Activated CD4-positive, alpha-beta memory T cell treated with anti-CD3 and anti-CD28 coated beads for 36 hours (primary cell): ENCODE data around the gene DUSP8. TPM values are rescaled to one million over a fixed set of nuclear protein-coding genes. Genes with fewer than 3 reads are reported as not detected.
"Not testable (repeated sequence)": the region's sequence is repeated elsewhere in the genome, so short reads cannot be mapped to it uniquely, and the experiment has no call there.

Experiments used
- CTCF ChIA-PET: fragments of 350-600 bp; sonication (Branson Sonifier 250); formaldehyde crosslinking; loops from one replicate; lab custom pipeline; 2021; ENCODE audit warnings: antibody characterized with exemption, inconsistent platforms; lab: Charles Lee
- POLR2A ChIA-PET: fragments of 350-600 bp; sonication (Branson Sonifier 250); formaldehyde crosslinking; loops from one replicate; lab custom pipeline; 2021; ENCODE audit warnings: antibody characterized with exemption; lab: Charles Lee
- DNase-seq: peaks from one replicate; pipeline ENCODE4 v3.0.0-alpha.2; 2020
- H3K27ac Mint-ChIP-seq: one replicate; pipeline ENCODE4 v1.8.0; 2021; ENCODE audit warnings: mixed read lengths
- H3K27me3 Mint-ChIP-seq: one replicate; pipeline ENCODE4 v1.8.0; 2021; ENCODE audit warnings: mixed read lengths
- H3K36me3 Mint-ChIP-seq: one replicate; pipeline ENCODE4 v1.8.0; 2021; ENCODE audit warnings: mixed read lengths
- H3K4me1 Mint-ChIP-seq: one replicate; pipeline ENCODE4 v1.8.0; 2021; ENCODE audit warnings: low read depth, mixed read lengths
- H3K4me3 Mint-ChIP-seq: one replicate; pipeline ENCODE4 v1.8.0; 2021; ENCODE audit warnings: mild to moderate bottlenecking, mixed read lengths
- H3K9me3 Mint-ChIP-seq: one replicate; pipeline ENCODE4 v1.8.0; 2021; ENCODE audit warnings: mixed read lengths
- intact Hi-C: fragments of 100-400 bp; cut with micrococcal nuclease; formaldehyde crosslinking; loops from one replicate; pipeline ENCODE4 v1.15.1; 2023
- total RNA-seq, 2 experiments: library from RNA; stranded (reverse); gene quantifications; one replicate each; pipeline ENCODE4 v1.2.3, GENCODE V29; 2021

Gene DUSP8
- total RNA-seq, 2 experiments from 2014 or later: 1.6 to 2.4 TPM

GRCh38 chr11:1598816-1599215, 26.7 kb upstream of the DUSP8 start:
- H3K4me3 Mint-ChIP-seq: no peak overlapping the region
- no peak for DNase-seq
- H3K4me1 Mint-ChIP-seq: peaks cover 15% of the 10 kb centered on the region
- ChIA-PET POLR2A (no interaction called here), CTCF (interaction anchor here (1.2 to 6.9 kb wide), 2 partner anchors 22 to 54 kb away, joined by 3 to 42 read pairs; no protein-coding TSS in a partner anchor)
- H3K9me3 Mint-ChIP-seq: no peaks in the 10 kb centered on the region
- no peaks in the 10 kb centered on the region for H3K36me3 Mint-ChIP-seq
- no peak overlapping the region for H3K27ac Mint-ChIP-seq
- peaks cover 23% of the 10 kb centered on the region for H3K27me3 Mint-ChIP-seq
- intact Hi-C loops: no loop called here

DNA sequence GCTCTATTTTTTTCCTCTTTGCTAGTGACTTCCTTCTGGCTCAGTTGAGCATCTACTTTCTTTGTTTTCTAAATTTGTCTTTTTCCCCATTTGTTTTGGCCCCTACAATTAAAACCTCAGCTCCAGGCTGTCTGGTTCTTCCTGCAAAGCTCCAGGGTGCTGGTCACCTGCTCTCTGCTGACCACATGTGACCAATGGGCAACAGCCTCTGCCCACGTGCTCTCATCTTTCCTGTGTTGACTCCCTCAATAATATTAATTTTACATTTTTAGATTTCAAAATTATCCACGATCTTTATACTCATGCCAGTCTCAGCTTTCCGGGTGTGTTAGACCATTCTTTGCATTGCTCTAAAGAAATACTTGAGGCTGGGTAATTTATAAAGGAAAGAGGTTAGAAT, 26.3 kb upstream of the DUSP8 start:
- intact Hi-C loops, POLR2A ChIA-PET, H3K9me3 Mint-ChIP-seq, H3K4me3 Mint-ChIP-seq, DNase-seq, H3K36me3 Mint-ChIP-seq, H3K27ac Mint-ChIP-seq: not testable (repeated sequence)
- peaks cover 23% of the 10 kb centered on the region for H3K27me3 Mint-ChIP-seq
- peaks cover 15% of the 10 kb centered on the region for H3K4me1 Mint-ChIP-seq
- CTCF ChIA-PET: interaction anchor here (6.9 kb wide), 1 partner anchor 21 kb away, joined by 42 read pairs; no protein-coding TSS in a partner anchor

DNA sequence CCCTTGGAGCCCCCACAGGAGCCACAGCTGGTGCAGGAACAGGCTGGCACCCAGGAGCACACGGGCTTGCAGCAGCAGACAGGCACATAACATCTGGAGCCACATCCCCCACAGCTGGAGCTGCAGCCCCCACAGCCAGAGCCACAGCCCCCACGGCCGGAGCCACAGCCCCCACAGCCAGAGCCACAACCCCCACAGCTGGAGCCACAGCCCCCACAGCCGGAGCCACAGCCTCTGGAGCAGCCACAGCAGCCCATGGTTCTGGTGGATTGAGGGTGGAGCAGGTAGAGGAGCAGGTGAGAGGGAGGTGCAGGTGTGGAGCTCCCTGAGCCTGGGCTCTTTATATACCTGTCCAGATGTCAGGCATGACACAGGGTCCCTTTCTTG, 25.9 kb upstream of the DUSP8 start, which contains the start of gene KRTAP5-2:
TSS of gene KRTAP5-2 (minus strand) at position 301 of the 387 bp plus-strand sequence. CDS start at position 257, 44 bp downstream.
- DNase-seq: no peak
- ChIA-PET POLR2A (no interaction called here), CTCF (interaction anchor here (6.9 kb wide), 1 partner anchor 21 kb away, joined by 42 read pairs; no protein-coding TSS in a partner anchor)
- H3K36me3 Mint-ChIP-seq: no peaks in the 10 kb centered on the region
- peaks cover 19% of the 10 kb centered on the region for H3K27me3 Mint-ChIP-seq
- H3K4me1 Mint-ChIP-seq: peaks cover 15% of the 10 kb centered on the region
- no peaks in the 10 kb centered on the region for H3K9me3 Mint-ChIP-seq
- H3K4me3 Mint-ChIP-seq: no peak within 1 kb of the TSS
- no peak within 1 kb of the TSS for H3K27ac Mint-ChIP-seq
- intact Hi-C loops: no loop called here

- ChIA-PET CTCF (interaction anchor here (6.9 kb wide), 1 partner anchor 20 kb away, joined by 42 read pairs; no protein-coding TSS in a partner anchor), POLR2A (no interaction called here)
- Mint-ChIP-seq H3K36me3 (no peaks in the 10 kb centered on the region), H3K27me3 (peaks cover 17% of the 10 kb centered on the region), H3K4me1 (peaks cover 15% of the 10 kb centered on the region), H3K4me3 (no peak overlapping the region), H3K9me3 (no peaks in the 10 kb centered on the region), H3K27ac (no peak overlapping the region)
- no peak for DNase-seq
- intact Hi-C loops: no loop called here
Observed at GRCh38 chr11:1597331-1597993, 25.4 kb upstream of the DUSP8 start.

- POLR2A ChIA-PET, intact Hi-C loops, H3K36me3 Mint-ChIP-seq, H3K9me3 Mint-ChIP-seq, H3K4me3 Mint-ChIP-seq, DNase-seq, H3K27ac Mint-ChIP-seq: not testable (repeated sequence)
- peaks cover 16% of the 10 kb centered on the region for H3K27me3 Mint-ChIP-seq
- CTCF ChIA-PET: interaction anchor here (6.9 kb wide), 1 partner anchor 19 kb away, joined by 42 read pairs; no protein-coding TSS in a partner anchor
- H3K4me1 Mint-ChIP-seq: peaks cover 15% of the 10 kb centered on the region
Observed at GRCh38 chr11:1596576-1597121, 24.6 kb upstream of the DUSP8 start.

GRCh38 chr11:1595994-1596575, 24.0 kb upstream of the DUSP8 start:
- CTCF ChIA-PET: interaction anchor here (0.9 to 6.9 kb wide), 12 partner anchors 9 to 107 kb away, joined by 3 to 42 read pairs (median 4); partner anchors contain the start of genes KRTAP5-3 and KRTAP5-5
- H3K4me3 Mint-ChIP-seq, H3K36me3 Mint-ChIP-seq, intact Hi-C loops, H3K9me3 Mint-ChIP-seq, H3K27ac Mint-ChIP-seq, DNase-seq, POLR2A ChIA-PET: not testable (repeated sequence)
- Mint-ChIP-seq H3K4me1 (peaks cover 15% of the 10 kb centered on the region), H3K27me3 (peaks cover 16% of the 10 kb centered on the region)

- intact Hi-C loops: no loop called here
- no peak for DNase-seq
- Mint-ChIP-seq H3K9me3 (no peaks in the 10 kb centered on the region), H3K4me3 (no peak overlapping the region), H3K27ac (no peak overlapping the region), H3K36me3 (peaks cover 3% of the 10 kb centered on the region), H3K27me3 (peaks cover 7% of the 10 kb centered on the region), H3K4me1 (peaks cover 22% of the 10 kb centered on the region)
- CTCF ChIA-PET: interaction anchor here (6.9 kb wide), 1 partner anchor 15 kb away, joined by 42 read pairs; no protein-coding TSS in a partner anchor
- POLR2A ChIA-PET: no interaction called here
Observed at GRCh38 chr11:1592628-1593027, 20.6 kb upstream of the DUSP8 start.

DNA sequence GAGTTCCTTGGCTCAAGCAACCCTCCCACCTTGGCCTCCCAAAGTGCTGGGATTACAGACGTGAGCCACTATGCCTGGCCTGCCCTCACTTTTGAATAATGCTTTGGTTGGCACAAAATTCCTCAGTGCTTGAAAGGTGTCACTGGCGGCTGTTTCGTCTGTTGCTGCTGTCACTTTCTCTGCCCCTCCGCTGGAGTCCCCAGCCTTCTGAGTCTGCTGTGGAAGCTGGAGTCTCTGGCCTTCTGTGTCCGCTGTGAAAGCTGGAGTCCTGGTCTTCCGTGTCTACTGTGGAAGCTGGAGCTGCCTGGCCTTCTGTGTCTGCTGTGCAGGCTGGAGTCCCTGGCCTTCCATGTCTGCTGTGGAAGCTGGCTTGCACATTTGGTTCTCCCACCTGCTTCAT, 17.9 kb upstream of the DUSP8 start:
- intact Hi-C loops: loop anchor here (5.0 kb wide), 1 partner anchor 37 kb away; the partner anchor contains the start of gene KRTAP5-5
- CTCF ChIA-PET: interaction anchor here (1.0 to 2.9 kb wide), 3 partner anchors 16 to 63 kb away, joined by 3 to 32 read pairs (median 8); no protein-coding TSS in a partner anchor
- Mint-ChIP-seq H3K27ac (no peak overlapping the region), H3K36me3 (peaks cover 3% of the 10 kb centered on the region), H3K9me3 (no peaks in the 10 kb centered on the region), H3K4me3 (no peak overlapping the region), H3K4me1 (peaks cover 14% of the 10 kb centered on the region), H3K27me3 (peaks cover 2% of the 10 kb centered on the region)
- POLR2A ChIA-PET: interaction anchor here (1.5 kb wide), 1 partner anchor 15 kb away, joined by 4 read pairs; no protein-coding TSS in a partner anchor
- no peak for DNase-seq

DNA sequence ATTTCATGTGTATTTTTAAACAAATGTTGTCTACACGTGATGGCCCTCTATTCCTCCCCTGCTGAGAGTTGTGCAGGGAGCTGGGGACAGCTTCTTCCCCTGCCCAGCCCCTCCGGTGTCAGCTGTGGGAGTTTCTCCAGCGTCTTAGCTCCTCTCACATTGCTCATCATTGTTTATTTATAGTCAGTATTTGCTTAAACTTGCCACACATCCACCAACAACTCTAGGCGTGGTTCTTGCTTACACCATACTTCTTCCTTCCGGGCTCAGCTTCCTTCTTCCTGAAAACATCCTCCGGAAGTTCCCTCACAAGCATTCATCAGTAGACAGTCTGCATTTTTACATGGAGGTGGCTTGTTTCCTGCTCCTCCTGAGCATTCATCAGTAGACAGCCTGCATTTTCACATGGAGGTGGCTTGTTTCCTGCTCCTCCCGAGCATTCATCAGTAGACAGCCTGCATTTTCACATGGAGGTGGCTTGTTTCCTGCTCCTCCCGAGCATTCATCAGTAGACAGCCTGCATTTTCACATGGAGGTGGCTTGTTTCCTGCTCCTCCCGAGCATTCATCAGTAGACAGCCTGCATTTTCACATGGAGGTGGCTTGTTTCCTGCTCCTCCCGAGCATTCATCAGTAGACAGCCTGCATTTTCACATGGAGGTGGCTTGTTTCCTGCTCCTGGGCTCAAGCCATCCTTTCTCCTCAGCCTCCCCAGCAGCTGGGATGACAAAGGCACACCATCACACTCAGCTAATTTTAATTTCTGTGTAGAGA, 17.3 kb upstream of the DUSP8 start:
- ChIA-PET CTCF (interaction anchor here (0.7 to 2.9 kb wide), 7 partner anchors 11 to 64 kb away, joined by 3 to 32 read pairs (median 4); no protein-coding TSS in a partner anchor), POLR2A (interaction anchor here (1.5 kb wide), 1 partner anchor 15 kb away, joined by 4 read pairs; no protein-coding TSS in a partner anchor)
- not testable (repeated sequence) for H3K9me3 Mint-ChIP-seq, H3K36me3 Mint-ChIP-seq, H3K27me3 Mint-ChIP-seq
- Mint-ChIP-seq H3K4me3 (peak overlapping the region; percentile 36), H3K27ac (peak overlapping the region; percentile 66), H3K4me1 (peaks cover 15% of the 10 kb centered on the region)
- intact Hi-C loops: loop anchor here (5.0 kb wide), 1 partner anchor 38 kb away; the partner anchor contains the start of gene KRTAP5-5
- peak; percentile 28 for DNase-seq

DNA sequence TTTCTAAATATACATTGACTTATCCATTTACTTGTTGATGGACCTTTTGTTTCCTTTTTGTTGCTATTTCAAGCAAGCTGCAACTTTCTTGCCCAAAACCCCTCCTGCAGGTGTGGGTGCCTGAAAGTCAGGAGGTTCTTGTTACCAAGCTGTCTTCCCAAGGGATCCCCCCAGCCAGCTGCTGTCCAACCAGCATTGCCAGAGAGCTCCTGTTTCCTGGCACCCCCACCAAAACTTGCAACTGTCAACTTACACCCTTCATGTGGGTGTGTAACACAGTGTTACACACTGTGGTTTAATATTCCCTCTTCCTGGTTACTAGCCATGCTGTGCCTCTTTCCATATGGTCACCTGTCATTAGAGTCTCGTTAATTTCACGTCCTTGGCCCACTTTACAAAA, 14.6 kb upstream of the DUSP8 start:
- Mint-ChIP-seq H3K27ac (no peak overlapping the region), H3K9me3 (no peaks in the 10 kb centered on the region), H3K27me3 (peaks cover 2% of the 10 kb centered on the region), H3K36me3 (peaks cover 3% of the 10 kb centered on the region), H3K4me1 (peaks cover 21% of the 10 kb centered on the region), H3K4me3 (no peak overlapping the region)
- DNase-seq: no peak
- intact Hi-C loops: loop anchor here (5.0 kb wide), 1 partner anchor 41 kb away; the partner anchor contains the start of gene KRTAP5-5
- ChIA-PET CTCF (interaction anchor here (1.1 to 1.4 kb wide), 2 partner anchors 9 to 12 kb away, joined by 5 to 6 read pairs; no protein-coding TSS in a partner anchor), POLR2A (no interaction called here)

GRCh38 chr11:1584661-1585370, 12.7 kb upstream of the DUSP8 start, which contains the start of gene KRTAP5-1:
TSS of gene KRTAP5-1 (minus strand) at chr11:1585283. CDS start at chr11:1585249, 34 bp downstream.
- H3K27ac Mint-ChIP-seq, H3K9me3 Mint-ChIP-seq, H3K4me3 Mint-ChIP-seq, H3K27me3 Mint-ChIP-seq, CTCF ChIA-PET, H3K36me3 Mint-ChIP-seq, POLR2A ChIA-PET, DNase-seq: not testable (repeated sequence)
- intact Hi-C loops: loop anchor here (5.0 kb wide), 1 partner anchor 42 kb away; the partner anchor contains the start of gene KRTAP5-5
- H3K4me1 Mint-ChIP-seq: peaks cover 18% of the 10 kb centered on the region
